Activated naive CD4-positive, alpha-beta T cell treated with anti-CD3 and anti-CD28 coated beads, Interleukin-2, amount 50 U/mL, for 16 hours (primary cell): ENCODE results near the gene CGREF1.

ENCODE experiments used
- DNase-seq: peaks from one replicate; pipeline ENCODE4 v3.0.0-alpha.2; 2020

CGREF1 gene

DNA sequence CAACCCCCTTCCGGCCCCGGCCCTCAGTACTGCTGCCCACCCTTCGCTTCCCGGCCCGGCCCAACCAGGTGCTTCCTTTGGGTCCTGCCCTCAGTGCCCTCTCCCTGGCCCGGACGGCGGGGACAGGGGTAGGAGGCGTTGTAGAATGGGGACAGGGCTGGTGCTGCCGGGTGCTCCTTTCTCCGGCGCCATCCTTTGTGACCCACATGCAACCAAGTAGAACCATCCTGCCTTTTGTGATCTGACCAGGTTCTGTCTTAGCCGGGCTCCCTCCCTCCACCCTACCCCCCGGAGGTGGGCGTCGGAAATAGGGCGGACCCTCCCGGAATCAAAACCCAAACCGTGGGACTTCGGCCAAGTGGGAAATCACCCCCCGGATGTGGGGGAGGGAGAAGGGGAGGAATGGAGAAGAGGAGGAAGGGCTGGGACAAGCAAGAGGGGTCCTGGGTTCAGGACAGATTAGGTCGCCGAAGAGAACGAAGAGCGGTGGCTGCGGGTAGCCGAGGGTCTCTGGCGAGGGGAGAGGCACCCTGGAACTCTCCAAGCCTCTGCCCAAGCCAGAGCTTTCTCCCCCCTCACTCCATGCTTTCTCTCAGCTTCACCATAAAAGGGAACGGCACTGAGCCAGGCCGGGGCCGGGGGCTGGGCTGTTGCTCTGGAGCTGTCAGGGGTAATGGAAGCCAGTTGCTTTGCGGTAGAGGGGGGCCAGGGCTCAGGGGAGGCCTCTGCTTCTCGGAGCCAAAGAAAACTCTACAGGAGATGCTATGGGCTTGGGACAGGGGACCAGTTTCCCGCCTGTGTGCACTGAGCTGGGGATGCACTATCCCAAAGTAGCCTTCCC, 46.7 kb downstream of the CGREF1 start:
- DNase-seq: no peak

GRCh38 chr2:27071277-27071989, 47.5 kb downstream of the CGREF1 start, which contains the start of gene OST4:
OST4 (minus strand) TSS chr2:27071654.
- peak; percentile 91 for DNase-seq

DNA sequence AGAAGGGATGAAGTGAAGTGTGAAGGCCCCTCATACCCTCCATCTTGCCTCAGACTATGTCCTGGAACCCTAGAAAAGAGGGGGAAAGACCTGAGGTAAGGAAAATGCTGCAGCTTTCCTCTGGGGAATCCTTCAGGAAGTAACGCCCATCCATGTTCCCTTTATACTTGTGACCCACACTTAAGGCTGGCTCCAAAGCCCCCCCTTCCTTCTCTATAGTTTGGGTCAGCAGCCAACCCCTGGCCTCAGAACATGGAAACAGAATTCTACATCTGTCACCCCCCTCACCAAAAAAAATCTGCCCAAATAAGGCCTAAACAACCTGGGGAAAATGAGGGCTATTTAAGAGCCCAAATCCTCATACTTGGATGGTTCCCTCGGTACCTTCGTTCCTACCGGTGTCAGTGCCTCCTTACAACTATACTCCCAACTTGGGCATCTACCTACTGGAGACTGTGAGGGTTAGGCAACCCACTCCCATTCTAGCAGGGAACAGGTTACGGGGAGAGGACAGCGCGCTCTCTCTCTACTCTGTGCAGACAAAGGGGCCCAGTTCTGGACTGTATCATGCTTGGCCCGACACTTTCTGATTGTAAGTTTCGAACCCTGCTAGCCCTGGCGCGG, 48.2 kb downstream of the CGREF1 start:
- no peak for DNase-seq

DNA sequence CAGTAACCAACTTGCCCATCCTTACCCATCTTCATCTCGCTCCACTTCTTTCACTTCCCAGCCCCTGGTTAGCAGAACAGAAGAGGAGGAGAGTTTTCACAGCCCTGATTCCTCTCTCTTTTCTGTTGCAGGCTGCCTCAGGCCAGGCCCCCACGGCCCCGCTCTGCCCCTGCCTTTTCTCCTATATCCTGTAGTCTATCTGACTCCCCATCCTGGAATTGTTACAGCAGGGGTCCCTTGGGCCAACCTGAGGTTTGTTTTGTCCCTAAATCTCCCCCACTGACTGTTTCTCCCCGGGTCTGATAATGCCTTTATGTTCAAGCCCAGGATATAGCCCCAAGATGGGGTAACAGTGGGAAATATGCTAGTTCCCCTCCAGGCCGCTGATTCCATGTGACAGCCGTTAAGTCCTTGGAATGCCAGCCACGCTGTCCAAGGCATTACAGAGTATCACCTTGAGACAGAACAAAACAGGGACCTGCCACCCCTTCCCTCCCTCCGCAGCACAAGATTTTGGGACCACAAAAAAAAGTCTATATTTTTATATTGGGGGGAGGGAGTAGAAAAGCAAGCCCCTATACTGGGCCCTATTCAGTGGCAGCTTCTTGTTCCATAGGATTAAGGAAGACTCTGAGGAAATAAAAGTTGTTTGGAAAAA, 48.8 kb downstream of the CGREF1 start:
- no peak for DNase-seq

DNA sequence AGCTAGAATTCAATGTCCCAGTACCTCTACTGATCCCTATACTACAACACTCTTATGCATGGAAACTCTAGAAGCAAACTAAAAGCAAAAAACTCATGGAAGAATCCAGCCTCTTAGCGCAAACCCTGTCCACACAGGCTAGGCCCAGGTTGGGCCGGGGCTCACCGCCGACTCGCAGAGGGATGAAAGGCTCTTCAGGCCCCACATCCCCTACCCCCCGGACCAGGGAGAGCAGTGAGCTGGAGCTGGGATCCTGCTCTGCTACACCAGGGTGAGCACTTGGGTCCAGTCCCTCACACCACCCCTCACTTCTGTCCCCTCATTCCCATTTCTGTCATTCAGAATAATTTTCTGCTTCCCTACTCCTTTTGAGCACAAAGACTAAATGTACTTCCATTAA, 49.5 kb downstream of the CGREF1 start:
- DNase-seq: no peak

DNA sequence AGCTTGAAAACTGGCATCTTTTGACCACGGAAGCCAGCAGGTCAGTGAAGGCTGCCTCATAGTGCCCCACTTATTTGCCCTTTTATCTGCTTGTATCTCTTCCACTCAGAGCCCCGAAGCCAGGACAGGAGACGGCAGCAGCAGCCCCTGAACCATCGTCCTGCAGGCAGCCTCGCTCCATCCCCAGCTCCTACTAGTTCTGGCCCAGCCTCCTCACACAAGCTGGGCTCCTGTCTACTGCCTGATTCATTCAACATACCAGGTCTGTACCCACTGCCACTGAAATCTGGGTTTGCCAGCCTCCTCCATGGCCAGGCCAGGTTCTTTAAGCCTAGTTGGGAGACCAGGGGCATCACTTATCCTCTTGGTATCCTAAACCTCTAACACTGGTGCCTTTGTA, 51.5 kb downstream of the CGREF1 start:
- DNase-seq: no peak

GRCh38 chr2:27065128-27065527, 53.8 kb downstream of the CGREF1 start:
- no peak for DNase-seq

DNA sequence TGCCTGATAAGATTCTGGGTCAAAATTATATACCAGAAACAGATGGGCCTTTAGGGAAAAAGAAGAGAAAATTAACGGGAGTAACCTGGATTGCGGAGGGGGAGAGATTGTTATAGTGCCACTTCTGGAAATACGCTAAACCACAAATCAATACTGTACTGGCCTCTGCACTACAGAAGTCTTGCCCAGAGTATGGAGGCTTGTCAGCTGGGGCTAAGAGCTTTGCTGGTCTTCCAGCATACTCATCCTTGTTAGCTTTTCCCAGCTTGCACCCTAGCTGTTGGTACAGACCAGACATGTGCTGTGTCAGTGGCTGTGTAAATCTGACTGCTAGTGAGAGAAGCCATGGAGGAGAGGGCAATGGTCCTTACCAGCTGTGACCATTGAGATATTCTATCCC, 58.6 kb downstream of the CGREF1 start:
- DNase-seq: no peak

- DNase-seq: no peak
Measured at GRCh38 chr2:27059141-27059820, 59.6 kb downstream of the CGREF1 start.

GRCh38 chr2:27058210-27058609, 60.7 kb downstream of the CGREF1 start:
- no peak for DNase-seq

- DNase-seq: no peak
Measured at GRCh38 chr2:27057184-27057583, 61.7 kb downstream of the CGREF1 start.

DNA sequence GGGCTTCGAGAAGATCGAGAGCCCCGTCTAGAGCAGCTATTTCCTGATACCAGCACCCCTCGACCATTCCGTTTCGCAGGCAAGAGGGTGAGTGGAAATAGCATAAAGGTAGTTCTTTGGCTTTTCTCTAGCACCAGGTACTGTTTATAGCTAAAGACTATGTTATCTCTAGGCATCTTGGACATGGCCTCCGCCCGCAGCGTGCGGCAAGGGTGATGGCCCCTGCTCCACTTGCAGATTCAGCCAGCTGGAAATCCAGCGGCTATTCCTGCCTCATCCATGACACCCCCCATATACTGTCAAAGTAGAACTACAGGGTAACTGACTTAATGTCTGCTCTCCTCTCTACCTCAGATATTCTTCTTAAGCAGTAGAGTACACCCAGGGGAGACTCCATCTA, 64.2 kb downstream of the CGREF1 start:
- no peak for DNase-seq

- no peak for DNase-seq
Measured at GRCh38 chr2:27053776-27054175, 65.2 kb downstream of the CGREF1 start.

GRCh38 chr2:27053321-27053720, 65.6 kb downstream of the CGREF1 start:
- no peak for DNase-seq

GRCh38 chr2:27051902-27052645, 66.9 kb downstream of the CGREF1 start:
- DNase-seq: no peak

GRCh38 chr2:27050996-27051901, 67.7 kb downstream of the CGREF1 start, which contains the start of gene AGBL5:
AGBL5 (plus strand) TSS chr2:27051668; CDS start chr2:27052959, 1,291 bp downstream.
- DNase-seq: peak; percentile 94
